ENCODE results near the gene GPR39.

The GPR39 gene

GRCh38 chr2:132641819-132642218, 225.2 kb downstream of the GPR39 start:
- no peak for DNase-seq (ENCODE audit: low spot score)

GRCh38 chr2:132642415-132642814, 225.8 kb downstream of the GPR39 start:
- DNase-seq (ENCODE audit: low spot score), result no peak

- DNase-seq (ENCODE audit: low spot score), result no peak
These were observed 228.6 kb downstream of the GPR39 start for GRCh38 chr2:132645176-132645575.

- no peak for DNase-seq (ENCODE audit: low spot score)
These were observed 229.3 kb downstream of the GPR39 start for GRCh38 chr2:132645722-132646539.

GRCh38 chr2:132646540-132647108, 230.0 kb downstream of the GPR39 start:
- no peak for DNase-seq (ENCODE audit: low spot score)

GRCh38 chr2:132651115-132652045, 234.8 kb downstream of the GPR39 start:
- DNase-seq (ENCODE audit: low spot score), result peak; percentile 81

- DNase-seq (ENCODE audit: low spot score), result no peak
These were observed 235.9 kb downstream of the GPR39 start for GRCh38 chr2:132652474-132652873.

- DNase-seq (ENCODE audit: low spot score), result no peak
These were observed 237.7 kb downstream of the GPR39 start for GRCh38 chr2:132654335-132654734.

GRCh38 chr2:132654968-132655367, 238.4 kb downstream of the GPR39 start:
- DNase-seq (ENCODE audit: low spot score), result no peak

- no peak for DNase-seq (ENCODE audit: low spot score)
These were observed 239.8 kb downstream of the GPR39 start for GRCh38 chr2:132656266-132656975.

GRCh38 chr2:132659331-132659730, 242.7 kb downstream of the GPR39 start:
- no peak for DNase-seq (ENCODE audit: low spot score)

- no peak for DNase-seq (ENCODE audit: low spot score)
These were observed 246.1 kb downstream of the GPR39 start for GRCh38 chr2:132662732-132663131.

GRCh38 chr2:132664096-132664495, 247.5 kb downstream of the GPR39 start:
- DNase-seq (ENCODE audit: low spot score), result no peak

GRCh38 chr2:132665401-132666140, 249.0 kb downstream of the GPR39 start:
- no peak for DNase-seq (ENCODE audit: low spot score)

- no peak for DNase-seq (ENCODE audit: low spot score)
These were observed 251.1 kb downstream of the GPR39 start for GRCh38 chr2:132667706-132668105.

- no peak for DNase-seq (ENCODE audit: low spot score)
These were observed 251.7 kb downstream of the GPR39 start for GRCh38 chr2:132668189-132668823.

GRCh38 chr2:132668987-132669907, 252.6 kb downstream of the GPR39 start:
- DNase-seq (ENCODE audit: low spot score), result peak; percentile 25

- DNase-seq (ENCODE audit: low spot score), result peak; percentile 49
These were observed 253.4 kb downstream of the GPR39 start, which contains the start of gene LYPD1 for GRCh38 chr2:132669908-132670495. Gene LYPD1, minus strand, starts transcription at chr2:132670205. Its CDS starts 273 bp downstream, at chr2:132669932.

Measured in GM03348 (cell line).